Measurements from ENCODE around the gene SLC16A7. TPM values are rescaled to one million over a fixed set of nuclear protein-coding genes. Genes with fewer than 3 reads are reported as not detected.

The SLC16A7 gene
- total and polyA plus RNA-seq, 2 of the 8 experiments (the other 6 are each of a cell fraction or from before 2014, with no cell fraction given) = 0.74 to 4.3 TPM

- no peak for TF ChIP-seq PHF8 (conservative IDR thresholded peaks at IDR 0.05; ENCODE audit: low read depth, low read length)
- TF ChIP-seq RNF2 (IDR thresholded peaks at IDR 0.05; ENCODE audit: borderline replicate concordance, low read depth, low read length, missing control alignments, poor library complexity, severe bottlenecking) = no peak
- no peak for TF ChIP-seq CREB1 (IDR thresholded peaks at IDR 0.05)
These were observed 72.8 kb downstream of the SLC16A7 start (continued) for GRCh38 chr12:59668674-59669073.

Measured in H1 (cell line).